GM21447 (cell line): ENCODE results near the gene MRPL27.

Experiments
- ATAC-seq: cut with Tn5 transposase; IDR thresholded peaks from one replicate; pipeline ENCODE4 v1.9.1; 2021; ENCODE audit not compliant: unreplicated experiment

MRPL27 gene

GRCh38 chr17:50361561-50362480, 11.2 kb downstream of the MRPL27 start:
- peak; percentile 72 for ATAC-seq

GRCh38 chr17:50360486-50361115, 12.4 kb downstream of the MRPL27 start:
- ATAC-seq, result no peak

DNA sequence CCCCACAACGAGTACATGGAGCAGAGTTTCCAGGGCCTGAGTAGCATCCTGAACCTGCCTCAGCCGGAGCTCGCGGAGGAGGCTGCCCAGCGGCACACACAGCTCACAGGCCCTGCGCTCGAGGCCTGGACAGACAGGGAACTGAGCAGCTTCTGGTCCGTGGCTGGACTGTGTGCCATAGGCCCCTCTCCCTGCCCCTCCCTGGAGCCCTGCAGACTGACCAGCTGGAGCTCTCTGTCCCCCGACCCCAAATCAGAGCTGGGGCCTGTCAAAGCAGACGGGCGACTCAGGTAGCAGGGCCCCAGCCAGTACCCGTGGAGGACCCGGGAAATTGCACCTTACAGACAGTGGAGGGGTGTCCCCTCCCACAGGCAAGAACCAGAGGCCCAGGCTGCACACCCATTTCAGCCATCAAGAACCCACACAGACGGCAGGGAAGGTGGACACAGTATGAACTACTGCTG, 13.0 kb downstream of the MRPL27 start:
- no peak for ATAC-seq

- no peak for ATAC-seq
Measured at GRCh38 chr17:50359005-50359699, 13.8 kb downstream of the MRPL27 start.

GRCh38 chr17:50358177-50358576, 14.8 kb downstream of the MRPL27 start:
- no peak for ATAC-seq

GRCh38 chr17:50356892-50357510, 16.0 kb downstream of the MRPL27 start:
- no peak for ATAC-seq

DNA sequence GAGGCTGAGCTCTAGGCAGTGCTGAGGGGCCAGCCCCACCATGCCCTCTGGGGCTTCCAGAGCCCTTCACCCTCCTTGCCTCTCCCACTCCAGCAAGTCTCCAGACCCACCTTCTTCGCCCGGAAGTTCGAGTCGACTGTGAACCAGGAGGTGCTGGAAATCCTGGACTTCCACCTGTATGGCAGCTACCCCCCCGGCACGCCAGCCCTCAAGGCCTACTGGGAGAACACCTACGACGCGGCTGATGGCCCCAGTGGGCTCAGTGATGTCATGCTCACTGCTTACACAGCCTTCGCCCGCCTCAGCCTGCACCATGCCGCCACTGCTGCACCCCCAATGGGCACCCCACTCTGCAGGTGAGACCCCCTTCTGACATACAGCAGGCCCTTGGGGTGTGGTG, 16.6 kb downstream of the MRPL27 start:
- no peak for ATAC-seq

DNA sequence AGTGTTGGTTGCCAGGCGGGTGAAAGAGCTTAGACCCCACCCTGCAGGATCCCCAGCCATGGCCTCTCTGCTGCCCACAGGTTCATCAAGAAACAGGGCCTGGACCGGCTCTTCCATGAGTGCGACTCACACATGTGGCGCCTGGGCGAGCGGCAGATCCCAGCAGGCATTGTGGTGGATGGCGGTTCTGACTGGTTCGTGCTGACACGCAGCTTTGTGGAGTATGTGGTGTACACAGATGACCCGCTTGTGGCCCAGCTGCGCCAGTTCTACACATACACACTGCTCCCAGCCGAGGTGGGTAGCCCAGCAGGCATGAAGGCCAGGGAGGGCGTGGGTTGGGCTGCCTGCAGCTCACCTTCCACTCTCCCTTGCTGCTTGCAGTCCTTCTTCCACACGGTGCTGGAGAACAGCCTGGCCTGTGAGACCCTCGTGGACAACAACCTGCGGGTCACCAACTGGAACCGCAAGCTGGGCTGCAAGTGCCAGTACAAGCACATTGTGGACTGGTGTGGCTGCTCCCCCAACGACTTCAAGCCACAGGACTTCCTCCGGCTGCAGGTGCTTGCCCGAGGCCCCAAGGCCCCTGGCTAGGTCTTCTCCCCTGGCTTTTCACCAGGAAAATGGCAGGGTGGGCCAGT, 17.2 kb downstream of the MRPL27 start:
- no peak for ATAC-seq

- ATAC-seq, result no peak
Measured at GRCh38 chr17:50355336-50355700, 17.7 kb downstream of the MRPL27 start.

GRCh38 chr17:50354776-50355175, 18.2 kb downstream of the MRPL27 start:
- ATAC-seq, result no peak

DNA sequence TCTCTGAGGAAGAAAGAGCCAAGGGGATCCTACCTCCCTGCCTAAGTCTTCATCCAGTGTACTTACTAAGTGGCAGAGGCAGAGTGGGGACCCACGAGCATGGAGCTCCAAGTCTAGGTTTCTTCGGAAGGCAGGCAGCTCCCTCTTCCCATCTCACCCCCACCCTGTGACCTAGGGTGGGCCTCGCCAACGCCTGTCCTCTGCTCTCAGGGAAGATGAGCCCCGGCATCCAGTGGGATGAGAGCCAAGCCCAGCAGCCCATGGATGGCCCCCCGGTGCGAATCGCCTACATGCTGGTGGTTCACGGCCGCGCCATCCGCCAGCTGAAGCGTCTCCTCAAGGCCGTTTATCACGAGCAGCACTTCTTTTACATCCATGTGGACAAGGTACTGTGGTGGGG, 18.8 kb downstream of the MRPL27 start:
- no peak for ATAC-seq

- ATAC-seq, result no peak
Measured at GRCh38 chr17:50353600-50354195, 19.3 kb downstream of the MRPL27 start.

DNA sequence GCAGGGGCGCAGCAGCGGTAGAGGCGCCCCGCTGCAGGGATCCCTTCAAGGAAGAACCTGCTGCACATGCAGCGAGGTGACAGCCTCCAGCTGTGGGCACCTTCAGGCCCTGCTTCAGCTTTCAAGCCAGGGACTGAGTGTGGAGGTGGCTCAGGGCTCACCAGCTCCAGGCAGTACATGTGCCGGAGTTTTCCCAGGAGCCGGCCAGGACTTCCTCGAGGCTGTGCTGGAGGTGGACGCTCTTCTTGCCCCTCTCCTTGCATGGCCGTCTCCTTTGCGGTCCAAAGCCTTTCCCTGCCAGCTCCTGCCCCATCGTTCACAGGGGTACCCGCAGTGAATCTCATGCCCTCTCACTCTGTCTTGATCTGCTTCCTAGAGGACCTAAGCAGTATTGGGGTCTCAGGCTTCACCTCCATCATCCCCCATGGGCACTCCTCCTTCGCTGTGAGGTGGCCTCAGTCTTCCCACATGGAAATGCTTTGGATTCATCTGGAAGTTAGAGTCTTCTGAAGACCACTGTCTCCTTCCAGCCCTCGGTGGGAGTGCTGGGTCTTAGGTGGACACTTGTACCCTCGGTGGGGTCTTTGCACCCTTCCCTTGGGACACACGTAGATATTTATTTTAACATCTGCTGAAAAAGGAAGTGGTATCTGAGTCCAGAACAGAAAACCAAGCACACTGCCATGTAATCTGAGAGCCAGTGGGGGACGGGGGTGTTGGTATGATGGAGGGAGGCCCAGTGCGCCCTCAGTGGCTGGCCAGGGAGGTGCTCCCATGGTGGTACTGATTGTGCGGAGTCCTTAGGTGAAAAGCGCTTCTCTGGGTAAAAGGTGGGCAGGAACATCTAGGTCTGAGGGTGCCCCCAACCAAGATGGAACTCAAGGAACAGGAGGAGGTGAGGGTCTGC, 20.0 kb downstream of the MRPL27 start:
- ATAC-seq, result no peak

- ATAC-seq, result no peak
Measured at GRCh38 chr17:50352072-50352692, 20.8 kb downstream of the MRPL27 start.

GRCh38 chr17:50350733-50351132, 22.3 kb downstream of the MRPL27 start:
- ATAC-seq, result no peak

GRCh38 chr17:50349243-50349600, 23.8 kb downstream of the MRPL27 start:
- no peak for ATAC-seq

DNA sequence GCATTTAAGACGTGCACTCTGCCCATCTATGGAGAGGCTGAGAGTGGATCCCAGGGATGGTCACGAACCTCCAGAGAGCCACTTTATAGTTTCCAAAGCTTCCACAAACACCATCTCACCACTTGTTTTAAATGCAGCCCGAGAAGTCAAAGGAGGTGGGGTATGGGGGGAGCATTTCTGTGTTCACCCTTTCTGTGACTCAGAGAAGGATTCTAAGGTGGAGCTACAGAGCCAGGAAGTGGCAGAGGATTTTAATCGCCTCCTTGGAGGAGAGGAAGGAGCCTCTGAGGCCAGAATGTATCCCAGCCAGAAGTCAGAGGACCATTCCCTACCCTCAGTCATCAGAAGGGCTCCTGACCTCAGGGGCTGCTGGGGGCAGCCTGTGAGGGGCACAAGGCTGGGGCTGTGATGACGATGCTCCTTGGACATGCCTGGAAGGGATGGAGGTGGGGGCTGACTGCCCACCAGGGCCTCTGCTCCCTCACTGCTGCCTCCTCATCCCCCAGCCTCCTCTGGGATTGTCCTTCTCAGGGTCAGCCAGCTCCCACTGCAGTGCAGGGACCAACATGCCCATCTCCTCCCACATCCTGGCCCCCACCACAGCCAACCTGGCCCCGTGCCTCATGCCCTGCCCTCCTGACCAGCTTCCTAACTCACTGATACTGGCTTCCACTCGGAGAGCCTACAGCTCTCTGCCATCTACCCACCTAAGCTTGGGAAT, 24.3 kb downstream of the MRPL27 start:
- ATAC-seq, result no peak

DNA sequence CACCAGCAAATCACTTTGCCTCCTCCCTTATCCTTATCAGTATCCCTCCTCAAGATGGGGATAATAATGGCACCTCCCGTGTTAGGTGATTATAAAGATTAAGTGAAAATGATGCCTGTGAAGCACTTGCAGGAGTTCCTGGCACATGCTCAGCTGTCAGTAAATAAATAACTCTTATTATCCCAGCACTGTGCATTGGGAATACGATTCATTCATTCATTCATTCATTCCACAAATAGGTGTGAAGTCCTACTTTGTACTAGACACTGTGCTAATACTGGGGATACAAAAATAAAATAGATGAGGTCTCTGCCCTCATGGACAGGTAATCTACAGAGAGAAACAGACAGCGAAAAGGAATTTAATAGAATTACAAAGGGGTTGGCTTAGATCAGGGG, 25.1 kb downstream of the MRPL27 start:
- no peak for ATAC-seq
